ENCODE measurements around the gene DYSF.

DYSF gene

GRCh38 chr2:71530211-71530610 is 76.8 kb downstream of the DYSF start:
- DNase-seq (ENCODE audit: low read depth): no peak

GRCh38 chr2:71530641-71531332 is 77.4 kb downstream of the DYSF start:
- no peak for DNase-seq (ENCODE audit: low read depth)

- DNase-seq (ENCODE audit: low read depth): no peak
These were observed 78.2 kb downstream of the DYSF start for GRCh38 chr2:71531522-71532047.

- DNase-seq (ENCODE audit: low read depth): no peak
These were observed 79.0 kb downstream of the DYSF start for GRCh38 chr2:71532327-71532726.

GRCh38 chr2:71534201-71534600 is 80.8 kb downstream of the DYSF start:
- DNase-seq (ENCODE audit: low read depth): no peak

- no peak for DNase-seq (ENCODE audit: low read depth)
These were observed 81.5 kb downstream of the DYSF start for GRCh38 chr2:71534826-71535225.

- DNase-seq (ENCODE audit: low read depth): no peak
These were observed 82.2 kb downstream of the DYSF start for GRCh38 chr2:71535526-71535925.

- DNase-seq (ENCODE audit: low read depth): peak; percentile 59
These were observed 82.9 kb downstream of the DYSF start for GRCh38 chr2:71536226-71536671.

- no peak for DNase-seq (ENCODE audit: low read depth)
These were observed 84.9 kb downstream of the DYSF start for GRCh38 chr2:71538241-71538640.

GRCh38 chr2:71538656-71539265 is 85.4 kb downstream of the DYSF start:
- DNase-seq (ENCODE audit: low read depth): no peak

GRCh38 chr2:71540818-71541217 is 87.5 kb downstream of the DYSF start:
- DNase-seq (ENCODE audit: low read depth): no peak

- no peak for DNase-seq (ENCODE audit: low read depth)
These were observed 91.7 kb downstream of the DYSF start for GRCh38 chr2:71544919-71545571.

- DNase-seq (ENCODE audit: low read depth): no peak
These were observed 92.4 kb downstream of the DYSF start for GRCh38 chr2:71545572-71546274.

- DNase-seq (ENCODE audit: low read depth): no peak
These were observed 92.9 kb downstream of the DYSF start for GRCh38 chr2:71546275-71546638.

GRCh38 chr2:71546777-71547281 is 93.5 kb downstream of the DYSF start:
- DNase-seq (ENCODE audit: low read depth): no peak

- DNase-seq (ENCODE audit: low read depth): no peak
These were observed 94.4 kb downstream of the DYSF start for GRCh38 chr2:71547616-71548285.

- DNase-seq (ENCODE audit: low read depth): no peak
These were observed 95.5 kb downstream of the DYSF start for GRCh38 chr2:71548646-71549425.

GRCh38 chr2:71550801-71551630 is 97.7 kb downstream of the DYSF start:
- no peak for DNase-seq (ENCODE audit: low read depth)

- DNase-seq (ENCODE audit: low read depth): no peak
These were observed 98.2 kb downstream of the DYSF start for GRCh38 chr2:71551631-71551915.

GRCh38 chr2:71552356-71552755 is 99.0 kb downstream of the DYSF start:
- no peak for DNase-seq (ENCODE audit: low read depth)
